AG04449 (cell line): ENCODE measurements around the gene OVCA2.

Source experiments
- CTCF ChIA-PET: fragments of 350-600 bp; formaldehyde crosslinking; extraction: SDS; loops from one replicate; lab custom pipeline; 2021; ENCODE audit warnings: antibody characterized with exemption; lab: Yijun Ruan, JAX
- POLR2A ChIA-PET: fragments of 400-600, 350-600 bp; formaldehyde crosslinking; extraction: SDS; loops from one replicate; lab custom pipeline; 2020; ENCODE audit warnings: antibody characterized with exemption, inconsistent platforms; lab: Yijun Ruan, JAX
- DNase-seq: peaks from one replicate; pipeline ENCODE4 v3.0.0-alpha.2; 2010; ENCODE audit warnings: low read depth, low spot score
- H3K4me3 ChIP-seq: 2 replicates; pipeline ENCODE4 v1.5.1; 2011; ENCODE audit warnings: low read depth, mild to moderate bottlenecking, control low read depth, low read length
- TF ChIP-seq, protein P1 (sequence below): IDR thresholded peaks from one replicate; pipeline ENCODE4 v1.5.1; 2011; ENCODE audit warnings: mild to moderate bottlenecking, moderate library complexity, low read length, control low read depth, inconsistent platforms; ENCODE audit not compliant: insufficient read depth; ENCODE audit errors: missing control alignments

The OVCA2 gene

DNA sequence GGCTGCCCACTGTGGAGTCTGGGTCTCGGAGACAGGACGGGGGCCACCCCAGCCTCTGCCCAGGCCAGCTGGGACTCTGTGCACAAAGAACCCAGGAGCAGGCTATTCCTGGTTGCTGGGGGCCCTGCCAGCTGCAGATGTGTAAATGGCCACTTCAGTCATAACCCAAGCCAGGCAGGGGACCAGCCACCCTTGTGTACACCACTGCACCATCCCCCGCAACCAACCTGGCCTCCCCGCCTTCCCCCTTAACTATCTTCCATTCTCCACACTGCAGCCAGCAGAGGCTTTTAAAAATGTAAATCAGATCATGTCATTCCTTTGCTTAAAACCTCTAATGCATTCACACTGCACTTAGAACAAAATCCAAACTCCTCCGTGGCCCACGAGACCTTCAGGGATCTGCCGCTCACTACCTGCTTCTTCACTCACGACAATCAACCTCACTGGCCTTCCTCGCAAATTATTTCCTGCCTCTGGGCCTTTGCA, 45.0 kb upstream of the OVCA2 start:
- no peak for DNase-seq
- POLR2A ChIA-PET, result no interaction called here
- TF ChIP-seq, protein P1, sequence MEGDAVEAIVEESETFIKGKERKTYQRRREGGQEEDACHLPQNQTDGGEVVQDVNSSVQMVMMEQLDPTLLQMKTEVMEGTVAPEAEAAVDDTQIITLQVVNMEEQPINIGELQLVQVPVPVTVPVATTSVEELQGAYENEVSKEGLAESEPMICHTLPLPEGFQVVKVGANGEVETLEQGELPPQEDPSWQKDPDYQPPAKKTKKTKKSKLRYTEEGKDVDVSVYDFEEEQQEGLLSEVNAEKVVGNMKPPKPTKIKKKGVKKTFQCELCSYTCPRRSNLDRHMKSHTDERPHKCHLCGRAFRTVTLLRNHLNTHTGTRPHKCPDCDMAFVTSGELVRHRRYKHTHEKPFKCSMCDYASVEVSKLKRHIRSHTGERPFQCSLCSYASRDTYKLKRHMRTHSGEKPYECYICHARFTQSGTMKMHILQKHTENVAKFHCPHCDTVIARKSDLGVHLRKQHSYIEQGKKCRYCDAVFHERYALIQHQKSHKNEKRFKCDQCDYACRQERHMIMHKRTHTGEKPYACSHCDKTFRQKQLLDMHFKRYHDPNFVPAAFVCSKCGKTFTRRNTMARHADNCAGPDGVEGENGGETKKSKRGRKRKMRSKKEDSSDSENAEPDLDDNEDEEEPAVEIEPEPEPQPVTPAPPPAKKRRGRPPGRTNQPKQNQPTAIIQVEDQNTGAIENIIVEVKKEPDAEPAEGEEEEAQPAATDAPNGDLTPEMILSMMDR, result no peak
- H3K4me3 ChIP-seq, result no peak overlapping the region
- CTCF ChIA-PET, result interaction anchor here (0.8 kb wide), 1 partner anchor 8 kb away, joined by 3 read pairs; no protein-coding TSS in a partner anchor

DNA sequence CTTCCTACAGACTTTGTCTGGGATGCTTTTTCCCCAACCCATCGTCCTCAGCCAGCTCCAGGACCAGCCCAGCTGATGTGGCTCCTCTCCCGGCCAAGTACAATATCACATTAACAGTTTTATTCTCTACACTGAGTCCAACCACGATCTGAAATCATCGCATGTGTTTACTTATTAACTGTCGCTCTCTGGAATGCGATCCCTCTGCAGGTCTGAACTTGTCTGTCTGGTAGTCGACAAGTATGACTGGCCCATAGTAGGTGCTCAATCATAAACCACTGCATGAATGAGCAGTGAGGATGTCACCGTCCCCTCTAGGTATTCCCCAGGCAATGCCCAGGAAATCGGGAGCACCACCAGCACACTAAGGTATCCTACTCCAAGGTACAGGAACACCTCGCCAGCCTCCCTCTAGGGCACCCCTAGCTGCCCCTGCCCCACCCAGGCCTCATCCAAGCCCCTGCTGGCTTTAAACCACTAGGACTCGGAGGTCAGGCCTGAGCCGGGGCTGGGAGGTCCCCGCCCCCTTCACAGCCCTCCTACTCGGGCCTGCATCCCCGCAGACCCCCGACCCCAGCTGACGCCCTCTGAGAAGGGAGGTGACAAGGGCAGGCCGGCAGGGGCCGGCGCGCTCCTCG, 44.4 kb upstream of the OVCA2 start:
- no peak overlapping the region for H3K4me3 ChIP-seq
- ChIA-PET CTCF (no interaction called here), POLR2A (no interaction called here)
- DNase-seq, result no peak
- TF ChIP-seq, protein P1, result no peak

DNA sequence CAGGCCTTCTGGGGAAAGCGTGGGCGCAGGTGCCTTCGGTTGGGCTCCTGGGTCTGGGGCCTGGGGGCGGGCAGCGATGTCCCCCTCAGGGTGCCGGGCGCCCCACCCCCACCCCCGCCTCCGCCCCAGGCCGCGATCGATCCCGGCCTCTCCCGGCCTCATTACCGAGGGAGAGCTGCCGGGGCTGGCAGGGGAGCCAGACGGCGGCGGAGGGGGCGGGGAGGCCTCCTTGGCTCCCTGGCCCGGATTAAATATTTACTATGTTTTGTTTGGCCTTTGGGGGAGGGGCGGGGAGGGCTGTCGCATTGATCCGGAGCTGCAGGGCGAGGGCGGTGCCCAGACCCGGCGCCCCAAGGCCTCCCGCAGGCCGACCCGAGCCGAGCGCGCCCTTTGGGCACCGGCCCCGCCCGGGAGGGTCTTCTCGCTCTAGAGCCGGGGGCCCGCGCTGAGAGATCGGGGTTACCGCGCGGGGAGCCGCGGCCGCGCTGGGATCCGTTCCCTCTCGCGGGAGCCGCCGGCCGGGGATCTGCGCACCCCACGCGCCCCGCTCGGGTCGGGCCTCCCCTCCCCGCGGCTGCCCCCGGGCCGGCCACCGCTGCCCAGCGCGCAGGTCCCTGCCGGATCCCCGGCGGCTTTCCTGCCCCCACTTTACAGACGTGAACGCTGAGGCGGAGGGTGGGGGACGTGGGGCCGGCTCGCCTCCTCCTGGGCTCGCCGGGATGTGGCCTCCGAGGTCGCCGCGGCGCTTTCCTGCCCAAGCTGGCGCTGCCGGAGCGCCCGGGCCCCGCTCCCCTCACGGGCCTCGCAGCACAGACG, 43.7 kb upstream of the OVCA2 start:
- POLR2A ChIA-PET, result no interaction called here

DNA sequence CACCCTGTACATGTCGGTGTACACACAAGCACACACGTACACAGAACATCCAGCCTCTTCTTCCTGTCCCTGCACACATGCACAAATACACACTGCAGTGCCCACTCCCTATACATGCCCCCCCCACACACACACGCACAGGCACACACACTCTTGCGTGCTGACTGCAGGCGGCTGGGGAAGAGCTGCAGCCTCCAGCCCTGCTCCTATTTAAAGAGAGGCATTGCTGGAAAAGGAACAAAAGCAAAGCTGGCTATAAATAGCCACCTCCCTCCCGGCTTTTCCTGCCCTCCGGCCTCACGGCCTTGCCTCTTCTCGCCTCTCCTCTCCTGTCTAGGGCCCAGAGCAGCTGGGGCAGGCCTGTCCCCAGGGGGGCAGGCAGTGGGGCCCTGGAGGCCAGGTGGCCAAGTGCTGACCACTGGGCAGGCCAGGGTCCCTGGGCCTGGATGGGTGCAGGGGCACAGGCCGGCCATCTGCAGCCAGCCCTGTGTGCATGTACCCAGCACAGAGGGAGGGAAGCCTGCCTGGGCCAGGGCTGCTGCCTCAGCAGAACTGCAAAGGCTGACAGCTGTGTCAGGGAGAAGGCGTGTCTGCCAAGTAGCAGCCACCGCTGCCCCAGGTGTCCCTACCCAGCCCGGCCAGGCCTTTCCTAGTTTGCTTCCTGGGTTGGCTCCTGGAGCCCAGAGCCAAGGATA, 42.1 kb upstream of the OVCA2 start:
- DNase-seq, result no peak
- TF ChIP-seq, protein P1, result no peak
- H3K4me3 ChIP-seq, result no peak overlapping the region
- ChIA-PET CTCF (interaction anchor here (0.6 to 2.0 kb wide), 3 partner anchors 15 to 91 kb away, joined by 3 to 5 read pairs (median 3); no protein-coding TSS in a partner anchor), POLR2A (interaction anchor here (1.0 kb wide), 1 partner anchor 12 kb away, joined by 3 read pairs; no protein-coding TSS in a partner anchor)

More for the DNA sequence above, 43.7 kb upstream of the OVCA2 start:
- no peak for DNase-seq
- H3K4me3 ChIP-seq, result no peak overlapping the region
- TF ChIP-seq, protein P1, result no peak
- CTCF ChIA-PET, result interaction anchor here (2.0 kb wide), 1 partner anchor 89 kb away, joined by 5 read pairs; no protein-coding TSS in a partner anchor

DNA sequence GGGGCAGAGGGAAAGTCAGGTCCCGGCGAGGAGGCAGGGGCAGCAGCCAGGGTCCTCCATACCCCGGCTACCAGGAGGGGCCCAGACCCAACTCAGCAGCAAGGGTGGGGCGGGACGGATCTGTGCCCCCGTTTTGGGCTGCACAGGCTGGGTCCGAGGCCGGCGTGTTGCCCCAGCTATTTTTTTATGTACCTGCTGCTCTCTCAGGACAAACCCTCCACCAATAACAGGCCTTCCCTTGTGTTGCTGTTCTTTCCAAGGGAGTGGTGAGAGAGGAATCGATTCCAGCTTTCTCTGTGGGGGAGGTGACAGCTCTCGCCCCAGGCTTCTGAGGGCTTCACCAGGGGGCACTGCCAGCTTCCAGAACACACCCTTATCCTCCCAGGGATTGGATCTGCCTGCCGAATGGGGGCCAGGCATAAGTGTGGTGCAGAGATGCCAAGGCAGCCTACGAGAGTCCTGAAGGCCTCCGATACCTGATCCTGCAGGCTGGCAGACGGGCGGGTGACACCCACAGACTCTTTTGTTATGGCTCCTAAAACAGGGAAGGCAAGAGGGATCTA, 39.0 kb upstream of the OVCA2 start:
- POLR2A ChIA-PET, result no interaction called here
- no peak overlapping the region for H3K4me3 ChIP-seq
- CTCF ChIA-PET, result interaction anchor here (1.0 to 1.8 kb wide), 2 partner anchors 23 to 94 kb away, joined by 3 to 5 read pairs; no protein-coding TSS in a partner anchor
- TF ChIP-seq, protein P1, result no peak
- DNase-seq, result no peak
